Measurements from ENCODE around the gene SOBP. TPM values are rescaled to one million over a fixed set of nuclear protein-coding genes. Genes with fewer than 3 reads are reported as not detected.

Gene SOBP
- total RNA-seq, 2 experiments from 2014 or later = 0.25 to 0.26 TPM

DNA sequence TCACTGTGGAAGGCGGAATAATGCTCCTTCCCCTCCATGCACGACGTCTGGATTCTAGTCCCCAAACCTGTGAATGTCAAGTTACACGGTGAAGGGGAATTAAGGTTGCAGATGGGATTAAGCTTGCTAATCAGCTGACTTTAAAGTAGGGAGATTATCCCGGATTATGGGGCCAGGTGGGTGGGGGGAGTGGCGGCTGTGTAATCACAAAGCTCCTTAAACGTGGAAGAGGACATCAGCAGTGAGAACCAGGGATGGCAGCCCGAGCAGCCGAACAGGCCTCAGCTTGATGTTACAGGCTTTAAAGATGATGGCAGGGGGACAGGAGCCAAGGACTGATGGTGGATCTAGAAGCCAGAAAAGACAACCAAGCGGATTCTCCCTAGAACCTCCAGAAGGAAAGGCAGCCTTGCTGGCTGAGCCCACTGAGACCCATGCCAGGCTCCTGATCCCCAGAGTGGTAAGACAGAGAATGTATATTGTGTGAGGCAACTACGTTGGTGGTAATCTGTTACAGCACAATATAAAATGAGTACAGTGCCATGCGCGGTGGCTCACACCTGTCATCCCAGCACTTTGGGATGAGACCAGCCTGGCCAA, 216.7 kb downstream of the SOBP start:
- peaks cover 20% of the 10 kb centered on the region for H3K4me1 Mint-ChIP-seq (ENCODE audit: low read depth)
- H3K36me3 Mint-ChIP-seq (ENCODE audit: low read depth) = no peaks in the 10 kb centered on the region
- no peak overlapping the region for H3K27ac Mint-ChIP-seq
- intact Hi-C loops (cut with micrococcal nuclease) = no loop called here
- CTCF ChIA-PET = interaction anchor here (1.4 kb wide), 2 partner anchors 16 to 141 kb away, joined by 5 to 6 read pairs; no protein-coding TSS in a partner anchor
- H3K27me3 Mint-ChIP-seq (ENCODE audit: low read depth) = no peaks in the 10 kb centered on the region
- no peak overlapping the region for H3K4me3 Mint-ChIP-seq
- no peak for DNase-seq
- H3K9me3 Mint-ChIP-seq = no peaks in the 10 kb centered on the region

DNA sequence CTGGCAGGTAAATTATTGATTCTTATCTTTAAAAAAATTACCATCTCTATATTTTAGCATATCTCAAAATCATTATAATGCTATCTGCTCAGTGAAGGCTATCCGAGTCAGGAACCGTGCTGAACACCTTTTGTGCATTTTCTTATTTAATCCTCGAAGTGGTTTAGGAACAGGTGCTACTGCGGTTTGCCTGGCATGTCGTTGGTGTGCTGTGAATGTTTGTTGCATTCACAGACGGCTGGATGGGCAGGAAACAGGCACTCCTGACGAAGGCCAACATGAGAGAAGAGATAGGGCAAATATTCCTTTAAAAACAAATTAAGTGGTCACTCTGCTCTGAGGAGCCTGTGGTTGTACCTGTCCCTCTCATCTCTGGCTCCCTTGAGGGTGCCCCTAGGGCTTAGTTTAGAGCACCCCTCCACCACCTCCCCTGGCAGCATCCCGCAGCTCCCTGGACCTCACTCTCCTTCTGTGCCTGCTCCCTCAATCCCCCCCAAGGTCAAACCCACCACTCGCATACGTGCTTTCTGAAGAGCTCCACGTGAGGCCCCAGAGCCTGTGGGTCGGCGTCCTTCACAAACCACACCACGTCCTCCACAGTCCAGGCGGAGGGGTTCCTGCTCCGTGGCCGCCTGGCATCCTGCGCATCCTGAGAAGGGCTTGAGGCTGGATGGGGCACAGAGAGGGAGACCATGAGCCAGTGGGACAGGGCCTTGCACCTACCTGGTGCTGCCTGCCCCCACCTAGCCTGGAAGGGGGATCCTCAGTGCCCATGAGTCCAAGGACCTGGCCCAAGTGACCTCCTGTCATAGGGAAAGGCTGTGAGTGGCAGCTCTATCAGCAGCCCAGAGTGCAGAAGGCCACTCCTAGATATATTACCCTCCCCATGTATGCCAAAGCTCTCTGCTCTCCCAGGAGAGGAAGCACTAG, 217.7 kb downstream of the SOBP start:
- Mint-ChIP-seq H3K4me1 (ENCODE audit: low read depth) (peaks cover 30% of the 10 kb centered on the region), H3K9me3 (no peaks in the 10 kb centered on the region), H3K27me3 (ENCODE audit: low read depth) (no peaks in the 10 kb centered on the region), H3K27ac (no peak overlapping the region), H3K4me3 (no peak overlapping the region), H3K36me3 (ENCODE audit: low read depth) (no peaks in the 10 kb centered on the region)
- intact Hi-C loops (cut with micrococcal nuclease) = no loop called here
- no peak for DNase-seq
- CTCF ChIA-PET = interaction anchor here (1.5 kb wide), 1 partner anchor 13 kb away, joined by 4 read pairs; no protein-coding TSS in a partner anchor

DNA sequence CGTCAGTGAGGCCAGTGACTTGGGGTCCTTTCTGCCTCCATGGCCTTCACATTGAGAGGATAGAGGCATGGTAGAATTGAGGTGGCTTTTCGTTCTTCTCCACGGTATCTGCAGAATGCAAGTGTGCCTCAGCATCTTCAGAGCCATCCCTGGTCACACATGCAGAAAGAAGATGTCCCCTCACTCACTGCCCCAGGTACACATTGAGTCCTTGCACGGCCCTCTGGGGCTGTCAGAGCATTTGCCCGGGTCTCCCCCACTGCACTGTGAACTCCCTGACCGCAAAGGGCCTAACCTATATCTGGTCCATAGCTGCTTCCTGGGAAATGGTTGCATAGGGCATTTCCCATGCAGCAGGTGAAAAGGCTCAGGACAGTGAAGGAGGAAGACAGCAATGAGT, 218.5 kb downstream of the SOBP start:
- CTCF ChIA-PET = interaction anchor here (0.6 to 1.5 kb wide), 2 partner anchors 14 to 26 kb away, joined by 3 to 4 read pairs; no protein-coding TSS in a partner anchor
- Mint-ChIP-seq H3K4me3 (no peak overlapping the region), H3K4me1 (ENCODE audit: low read depth) (peaks cover 38% of the 10 kb centered on the region), H3K27ac (no peak overlapping the region), H3K36me3 (ENCODE audit: low read depth) (no peaks in the 10 kb centered on the region), H3K9me3 (no peaks in the 10 kb centered on the region), H3K27me3 (ENCODE audit: low read depth) (no peaks in the 10 kb centered on the region)
- DNase-seq = no peak
- intact Hi-C loops (cut with micrococcal nuclease) = no loop called here

DNA sequence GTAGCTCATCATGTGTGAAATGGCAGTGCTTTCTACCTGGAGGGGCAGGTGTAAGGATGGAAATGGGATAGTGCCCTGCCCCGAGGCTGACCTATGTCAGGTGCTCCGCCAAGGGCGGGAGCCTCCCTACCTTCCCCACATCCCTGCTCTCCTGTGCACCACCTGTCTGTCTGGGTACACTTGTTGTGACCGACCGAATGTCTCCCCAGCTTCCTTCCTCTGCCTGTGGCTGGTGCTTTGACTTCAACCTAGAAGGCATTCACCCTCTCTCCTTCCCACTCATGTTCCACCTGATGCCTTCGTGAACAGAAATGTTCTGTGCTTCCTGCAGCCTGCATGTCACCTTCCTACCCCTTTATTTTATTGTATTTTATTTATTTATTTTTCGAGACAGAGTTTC, 219.4 kb downstream of the SOBP start:
- H3K9me3 Mint-ChIP-seq = no peaks in the 10 kb centered on the region
- CTCF ChIA-PET = interaction anchor here (0.6 to 1.3 kb wide), 4 partner anchors 10 to 139 kb away, joined by 3 to 5 read pairs (median 3); no protein-coding TSS in a partner anchor
- intact Hi-C loops (cut with micrococcal nuclease) = no loop called here
- no peak overlapping the region for H3K4me3 Mint-ChIP-seq
- no peaks in the 10 kb centered on the region for H3K36me3 Mint-ChIP-seq (ENCODE audit: low read depth)
- no peak for DNase-seq
- no peaks in the 10 kb centered on the region for H3K27me3 Mint-ChIP-seq (ENCODE audit: low read depth)
- H3K27ac Mint-ChIP-seq = no peak overlapping the region
- H3K4me1 Mint-ChIP-seq (ENCODE audit: low read depth) = peaks cover 46% of the 10 kb centered on the region

Other genes starting within 250 kb of the SOBP start
- 10 to 100 TPM; 10.5 to 11.3 TPM for gene PDSS2, start 30.6 kb upstream of the SOBP start, total RNA-seq

All from activated naive CD4-positive, alpha-beta T cell treated with anti-CD3 and anti-CD28 coated beads for 36 hours (primary cell).